Brain pericyte (primary cell): Measurements from ENCODE around the gene ATP5F1D.

Source experiments
- DNase-seq: peaks from one replicate; pipeline ENCODE4 v3.0.0-alpha.2; 2012; ENCODE audit warnings: low read depth, low spot score

ATP5F1D gene

DNA sequence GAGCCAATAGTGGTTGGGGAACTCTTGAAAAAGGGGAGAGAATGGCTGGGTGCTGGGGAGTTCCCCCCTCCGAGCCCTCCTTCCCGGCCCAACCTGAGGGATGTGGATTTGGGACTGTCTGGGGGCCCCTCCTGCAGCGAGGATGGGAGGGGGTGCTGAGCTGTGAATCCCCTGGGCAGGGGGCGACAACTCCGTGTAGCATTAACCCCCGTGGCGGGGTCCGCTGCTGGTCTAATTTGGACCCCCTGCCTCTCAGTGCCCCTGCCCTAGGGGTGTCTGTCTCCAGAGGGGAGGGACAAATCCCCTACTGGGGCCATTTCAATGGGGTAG, 16.6 kb downstream of the ATP5F1D start:
- no peak for DNase-seq

DNA sequence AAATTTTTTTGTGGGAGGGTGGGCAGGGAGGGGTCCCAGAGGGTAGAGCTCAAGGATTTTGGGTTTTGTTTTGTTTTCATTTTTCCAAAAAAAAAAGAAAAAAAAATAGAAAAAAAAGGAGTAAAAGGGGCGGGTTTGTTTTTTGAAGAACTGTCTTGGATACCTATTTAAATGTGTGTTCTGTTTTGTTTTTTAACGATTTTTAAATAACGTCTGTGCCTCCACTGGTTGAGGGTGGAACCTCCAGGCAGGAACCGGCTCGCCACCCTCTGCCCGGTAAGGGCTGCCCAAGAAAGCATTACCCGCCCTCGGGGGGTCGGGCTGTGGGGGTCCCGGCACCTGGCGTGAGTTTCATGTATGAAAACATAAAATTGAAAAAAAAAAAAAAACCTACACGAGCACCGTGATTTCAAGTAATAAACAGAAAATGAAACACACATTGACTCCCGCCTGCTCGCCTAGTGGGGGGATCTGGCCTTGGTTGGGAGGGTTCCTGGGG, 17.2 kb downstream of the ATP5F1D start:
- no peak for DNase-seq

DNA sequence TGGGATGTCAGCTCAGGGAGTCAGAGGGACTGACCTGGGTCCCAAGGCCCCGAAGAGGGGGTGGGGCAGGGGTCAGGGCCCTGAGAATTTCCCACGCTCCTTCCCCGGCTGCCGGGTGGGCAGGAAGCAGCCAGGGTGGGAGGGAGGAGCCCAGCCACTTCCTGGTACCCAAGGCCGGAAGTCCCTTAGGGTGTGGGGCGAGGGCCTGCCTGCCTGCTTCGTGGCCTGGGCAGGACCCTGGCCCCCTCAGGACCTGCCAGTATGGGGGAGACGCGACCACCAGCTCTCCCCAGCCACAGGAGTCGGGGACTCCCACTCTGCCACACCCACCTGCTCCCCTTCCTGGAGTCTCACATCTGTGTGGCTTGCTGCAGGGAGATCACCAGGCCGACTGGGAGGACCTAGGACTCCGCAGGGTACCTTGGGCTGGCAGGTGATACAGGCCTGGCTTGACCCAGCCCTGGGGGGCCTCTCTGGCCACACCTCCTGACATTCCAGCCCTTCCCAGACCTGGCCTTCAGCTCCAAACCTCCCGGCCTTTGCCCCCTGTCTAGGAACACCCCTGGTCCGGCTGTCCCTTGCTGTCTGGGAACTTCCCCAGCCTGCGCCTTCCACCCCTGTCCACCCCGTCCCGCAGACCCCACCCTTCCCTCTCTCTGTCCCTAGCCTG, 17.8 kb downstream of the ATP5F1D start:
- no peak for DNase-seq

DNA sequence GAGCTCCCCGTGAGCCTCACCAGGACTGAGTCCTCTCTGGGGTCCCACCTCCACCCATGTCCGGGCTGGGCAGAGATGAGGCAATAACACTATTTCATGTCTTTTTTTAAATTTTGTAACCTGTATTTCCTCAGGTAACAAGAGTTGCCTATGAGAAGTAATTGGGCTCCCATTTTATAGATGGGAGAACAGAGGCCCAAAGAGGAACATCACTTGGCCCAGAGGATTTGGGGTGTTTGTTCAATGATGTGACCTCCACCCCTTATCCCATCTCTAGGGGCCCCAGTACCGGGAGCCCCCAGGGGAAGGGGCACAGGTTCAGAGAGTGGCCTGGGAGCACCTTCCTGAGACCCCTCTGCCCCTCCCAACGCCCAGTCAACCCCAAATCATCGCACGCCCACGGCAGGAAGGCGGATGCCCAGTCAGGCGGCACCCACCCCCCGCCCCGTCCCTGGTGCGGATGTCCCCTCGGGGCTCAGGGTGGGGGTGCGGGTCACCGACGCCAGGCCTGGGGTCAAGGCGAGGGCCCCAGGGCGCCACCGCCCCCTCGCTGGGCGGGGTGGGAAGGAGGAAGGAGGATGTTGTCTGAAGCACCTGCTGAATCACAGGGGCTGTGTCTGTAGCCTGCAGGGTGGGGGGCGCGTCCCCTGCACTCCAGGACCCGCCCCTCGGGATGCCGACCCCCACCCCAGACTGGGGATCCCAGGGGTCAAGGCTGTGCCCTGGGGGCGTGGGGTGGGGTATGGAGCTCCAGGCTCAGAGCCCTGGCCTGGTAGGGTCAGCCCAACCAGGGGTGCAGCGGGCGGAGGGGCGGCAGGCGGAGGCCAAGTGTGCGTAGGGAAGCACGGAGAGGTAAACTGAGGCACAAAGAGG, 18.6 kb downstream of the ATP5F1D start:
- no peak for DNase-seq

DNA sequence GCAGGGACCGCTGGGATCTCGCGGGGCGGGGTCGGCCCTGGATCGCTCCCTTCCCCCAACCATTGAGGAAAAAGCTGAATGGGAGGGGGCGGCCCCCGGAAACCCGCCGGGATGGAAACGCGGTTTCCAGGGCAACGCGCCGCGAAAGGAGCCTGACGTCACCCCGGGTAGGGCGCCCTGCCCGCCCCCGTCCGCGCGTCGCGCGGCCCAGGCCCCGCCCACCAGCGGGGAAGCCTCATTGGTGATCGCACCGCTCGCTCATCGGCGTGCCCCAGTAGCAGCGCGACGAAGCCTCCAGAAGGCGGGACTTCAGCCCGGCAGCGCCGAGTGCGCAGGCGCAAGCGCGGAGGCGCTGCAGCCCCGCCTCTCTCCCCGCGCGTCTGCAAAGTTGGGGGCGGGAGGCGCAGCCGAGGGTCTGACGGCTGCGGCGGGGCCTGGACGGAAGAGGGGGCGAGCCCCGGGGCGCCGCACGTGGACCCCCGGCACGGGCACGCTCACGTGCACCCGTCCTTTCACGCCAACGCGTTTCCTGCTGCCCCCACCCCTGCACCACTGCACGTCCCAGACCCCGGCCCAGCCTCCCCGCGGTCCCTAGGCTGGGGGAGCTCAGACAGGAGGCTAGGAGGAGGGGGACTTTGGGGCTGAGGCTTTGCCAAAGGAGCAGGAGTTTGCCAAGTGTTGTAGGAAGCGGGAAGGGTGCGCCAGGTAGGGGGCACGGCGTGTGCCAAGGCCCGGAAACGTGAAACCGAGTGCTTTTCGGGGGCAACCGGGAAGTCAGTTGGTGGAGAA, 19.4 kb downstream of the ATP5F1D start:
- peak; percentile 87 for DNase-seq

DNA sequence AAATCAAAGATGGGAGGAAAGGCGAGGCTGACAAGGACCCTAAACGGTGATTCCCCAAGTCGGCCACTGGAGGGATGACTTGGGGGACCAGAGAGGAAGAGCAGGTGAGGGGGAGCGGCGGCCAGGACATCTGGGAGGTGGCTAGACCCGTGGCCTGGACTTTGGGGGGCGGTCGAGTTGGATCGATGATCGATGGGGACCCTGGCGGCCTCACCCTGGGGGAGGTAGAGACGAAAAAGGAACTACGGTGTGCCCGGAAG, 19.9 kb downstream of the ATP5F1D start:
- no peak for DNase-seq

DNA sequence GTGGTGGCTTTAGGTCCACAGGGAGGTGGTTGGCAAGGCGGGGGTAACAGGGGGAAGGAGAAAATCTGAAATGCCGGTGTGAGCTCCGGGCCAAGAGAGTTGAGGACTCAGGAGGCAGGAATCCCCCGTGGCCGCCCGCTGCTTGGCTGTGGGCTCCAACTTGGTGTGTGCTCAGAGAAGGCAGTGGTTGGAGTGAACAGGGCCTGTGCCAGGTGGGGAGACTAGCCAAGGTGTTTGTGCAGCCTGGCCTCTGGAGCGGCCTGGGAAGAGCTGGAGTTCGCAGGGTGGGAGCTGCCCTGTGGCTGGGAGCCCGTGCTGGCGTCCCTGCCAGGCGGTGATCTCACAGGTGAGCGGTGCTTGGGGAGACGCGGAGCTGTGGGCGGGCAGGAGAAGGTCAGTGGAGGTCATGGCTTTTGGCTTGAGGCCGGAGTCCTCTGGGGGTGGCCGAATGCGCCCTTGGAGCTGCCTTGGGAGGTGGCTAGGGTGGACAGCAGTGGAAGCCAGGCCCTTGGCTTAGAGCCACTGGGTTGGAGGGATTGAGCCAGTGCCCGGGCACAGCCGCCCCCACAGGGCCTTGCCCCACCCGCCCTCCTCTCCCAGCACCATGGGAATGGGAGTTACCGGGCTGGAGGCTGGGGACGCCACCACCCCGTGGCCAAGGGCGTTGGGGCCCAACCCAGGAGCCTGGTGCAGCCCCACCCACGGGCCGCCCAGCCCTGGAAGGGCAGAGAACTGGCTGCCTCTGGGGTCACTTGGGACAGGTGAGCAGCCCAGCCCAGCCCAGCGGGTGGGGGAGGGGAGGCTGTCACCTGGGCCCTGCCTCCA, 20.5 kb downstream of the ATP5F1D start:
- DNase-seq: no peak

DNA sequence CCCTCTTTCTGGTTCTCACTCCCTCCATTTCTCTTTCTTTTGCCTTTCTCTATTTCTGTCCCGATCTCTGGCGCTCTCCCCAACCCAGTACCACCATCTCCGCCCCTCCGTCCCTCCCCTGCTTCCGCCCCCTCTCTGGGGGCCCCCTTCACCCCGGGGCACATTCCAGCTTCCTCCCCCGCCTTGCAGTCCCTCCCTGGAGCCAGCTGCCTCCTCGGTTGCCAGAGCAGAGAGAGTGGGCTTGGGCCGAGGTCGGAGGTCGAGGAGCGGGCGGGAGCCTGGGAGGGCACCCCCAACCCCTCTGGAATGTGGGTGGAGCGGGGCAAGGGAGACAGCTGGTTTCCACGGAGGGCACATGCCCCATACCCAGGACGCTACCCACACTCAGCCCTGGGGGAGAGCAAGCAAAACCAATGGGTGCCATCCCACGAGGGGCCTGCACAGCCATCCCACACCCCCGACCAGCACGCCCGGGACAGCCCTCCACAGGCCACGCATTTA, 21.1 kb downstream of the ATP5F1D start:
- no peak for DNase-seq

DNA sequence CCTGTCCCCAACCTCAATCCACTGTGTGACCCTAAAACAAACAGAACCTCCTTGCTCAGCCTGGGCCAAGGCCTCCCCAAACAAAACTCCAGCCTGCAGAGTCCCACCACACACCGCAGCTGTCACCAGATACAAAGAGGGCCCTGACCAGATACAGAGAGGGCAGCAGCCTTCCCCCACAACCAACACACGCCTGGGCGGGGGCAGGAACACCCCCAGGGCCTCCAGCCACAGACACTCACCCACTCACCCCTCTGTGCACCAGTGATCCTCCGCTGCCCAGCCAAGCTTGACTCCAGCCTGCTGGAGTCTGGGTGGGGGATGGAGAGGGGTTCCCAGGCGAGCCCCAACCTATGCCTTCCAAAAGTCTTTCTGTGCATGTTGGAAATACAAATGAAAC, 21.6 kb downstream of the ATP5F1D start:
- DNase-seq: no peak

DNA sequence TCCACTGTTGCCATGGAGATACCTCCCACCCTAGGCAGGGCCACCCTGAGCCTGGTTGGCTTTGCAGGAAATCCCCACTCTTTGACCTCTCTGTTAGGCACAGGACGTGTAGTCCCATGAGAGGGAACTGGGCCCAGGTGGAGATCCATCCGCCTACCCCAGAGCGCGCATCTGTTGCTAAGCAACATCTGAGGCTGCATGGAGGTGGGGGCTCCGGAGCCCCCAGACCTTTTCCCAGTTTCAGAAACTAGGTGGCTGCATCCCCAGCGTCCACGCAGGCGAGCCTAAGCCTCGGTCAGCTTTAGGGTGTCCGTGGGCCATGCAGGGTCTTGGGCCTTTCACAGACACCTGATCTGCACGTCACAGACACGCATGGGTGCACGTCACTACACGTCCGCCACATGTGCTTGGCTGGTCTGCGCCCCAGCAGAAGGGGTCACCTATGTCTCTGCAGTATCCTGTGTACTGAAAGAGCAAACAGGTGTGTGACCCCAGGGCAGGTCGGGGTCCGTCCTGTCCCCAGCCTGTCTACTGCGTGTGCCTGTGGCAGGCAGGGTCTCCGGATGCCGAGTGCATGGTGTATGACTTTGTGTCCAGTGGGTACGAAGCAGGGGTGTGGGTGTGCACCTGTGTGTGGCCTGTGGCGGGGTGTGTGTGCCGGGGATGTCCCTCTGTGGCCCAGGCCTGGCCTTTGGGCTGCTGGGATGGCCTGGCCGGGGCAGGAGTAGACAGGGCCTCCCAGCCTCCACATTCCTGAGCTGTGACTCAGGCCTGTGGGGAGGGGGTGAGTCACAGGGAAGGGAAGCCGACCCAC, 23.5 kb downstream of the ATP5F1D start:
- no peak for DNase-seq

DNA sequence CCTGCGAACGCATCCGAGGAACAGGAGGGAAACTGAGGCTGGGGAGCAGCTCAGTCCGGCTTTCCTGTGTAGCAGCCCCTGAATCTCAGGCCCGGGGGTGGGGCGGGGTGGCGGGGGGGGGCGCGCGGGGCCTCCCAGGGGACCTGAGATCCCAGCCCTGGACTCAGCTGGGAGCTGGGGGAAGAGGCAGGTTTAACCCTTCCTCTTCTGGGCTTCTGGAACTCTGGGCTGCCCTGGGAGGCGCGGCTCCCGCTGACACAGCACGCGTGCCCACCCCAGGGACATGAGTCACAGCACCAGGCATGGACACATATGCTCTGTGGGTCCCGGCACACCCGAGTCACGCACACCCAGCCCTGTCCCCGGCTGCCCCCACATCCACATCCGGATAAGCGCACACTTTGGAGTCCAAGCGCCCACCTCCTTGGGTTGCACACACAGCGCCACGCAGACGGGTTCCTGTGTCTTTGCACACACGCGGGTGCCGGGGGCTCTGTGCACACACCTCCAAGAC, 24.1 kb downstream of the ATP5F1D start:
- DNase-seq: no peak

DNA sequence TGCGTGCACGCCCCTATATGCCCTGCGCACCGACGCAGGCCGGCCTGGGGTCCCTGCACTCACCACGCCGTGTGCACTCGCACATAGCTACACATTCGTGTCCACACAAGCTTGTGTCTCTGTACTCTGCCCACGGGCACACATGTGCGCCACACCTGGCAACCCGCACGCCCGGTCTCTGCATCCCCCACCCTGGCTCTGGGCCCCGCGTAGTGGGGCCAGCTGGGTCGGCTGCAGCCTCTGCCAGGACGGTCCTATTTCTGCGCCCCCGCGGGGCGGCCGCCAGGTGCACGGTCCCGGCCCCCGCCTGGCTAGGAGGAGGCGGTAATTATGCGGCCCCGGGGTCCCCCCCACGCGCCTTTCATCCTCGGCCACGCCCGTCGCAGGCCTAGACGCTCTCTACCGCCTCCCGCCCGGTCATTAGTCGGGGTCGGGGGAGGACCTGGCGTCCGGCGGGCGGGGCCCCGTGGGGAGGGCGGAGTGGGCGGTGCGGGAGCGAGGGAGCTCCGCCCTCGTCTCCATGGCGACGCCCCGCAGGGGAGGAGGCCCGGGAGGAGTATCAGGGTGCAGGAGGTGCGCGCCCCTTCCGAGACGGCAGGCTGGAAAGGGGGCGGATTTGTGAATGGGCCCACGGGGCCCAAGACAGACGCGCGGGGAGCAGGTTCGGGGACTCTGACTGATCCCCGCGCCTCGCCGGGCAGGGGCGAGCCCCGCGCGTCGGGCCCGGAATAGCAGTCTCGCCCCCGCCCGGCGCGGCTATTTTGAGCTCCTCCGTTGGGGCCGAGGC, 24.8 kb downstream of the ATP5F1D start:
- no peak for DNase-seq

DNA sequence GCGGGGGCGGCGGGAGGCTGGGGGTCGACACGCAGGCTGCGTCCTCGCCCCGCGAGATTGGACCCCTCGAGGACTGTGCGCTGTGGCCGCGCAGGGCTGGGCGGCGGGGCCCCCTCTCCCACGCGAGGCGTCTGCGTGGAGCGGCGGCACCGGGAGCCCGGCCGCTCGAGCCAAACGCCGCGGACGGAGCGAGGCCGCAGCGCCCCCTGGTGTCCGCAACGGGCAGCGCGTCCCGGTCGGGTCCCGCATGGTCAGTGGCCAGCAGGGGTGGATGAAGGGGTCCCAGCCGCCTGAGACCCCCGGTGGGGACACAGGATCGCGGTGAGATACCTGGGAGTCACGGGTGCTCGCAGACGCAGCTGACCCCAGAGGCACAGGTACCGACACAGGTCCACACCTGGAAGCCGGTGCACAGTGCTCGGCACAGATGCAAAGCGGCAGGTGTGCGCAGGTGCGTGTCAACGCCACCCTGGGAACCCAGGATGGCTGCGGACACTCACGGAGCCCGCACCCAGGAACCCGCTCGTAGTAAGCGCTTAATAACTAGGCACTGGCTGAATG, 25.4 kb downstream of the ATP5F1D start:
- DNase-seq: no peak

DNA sequence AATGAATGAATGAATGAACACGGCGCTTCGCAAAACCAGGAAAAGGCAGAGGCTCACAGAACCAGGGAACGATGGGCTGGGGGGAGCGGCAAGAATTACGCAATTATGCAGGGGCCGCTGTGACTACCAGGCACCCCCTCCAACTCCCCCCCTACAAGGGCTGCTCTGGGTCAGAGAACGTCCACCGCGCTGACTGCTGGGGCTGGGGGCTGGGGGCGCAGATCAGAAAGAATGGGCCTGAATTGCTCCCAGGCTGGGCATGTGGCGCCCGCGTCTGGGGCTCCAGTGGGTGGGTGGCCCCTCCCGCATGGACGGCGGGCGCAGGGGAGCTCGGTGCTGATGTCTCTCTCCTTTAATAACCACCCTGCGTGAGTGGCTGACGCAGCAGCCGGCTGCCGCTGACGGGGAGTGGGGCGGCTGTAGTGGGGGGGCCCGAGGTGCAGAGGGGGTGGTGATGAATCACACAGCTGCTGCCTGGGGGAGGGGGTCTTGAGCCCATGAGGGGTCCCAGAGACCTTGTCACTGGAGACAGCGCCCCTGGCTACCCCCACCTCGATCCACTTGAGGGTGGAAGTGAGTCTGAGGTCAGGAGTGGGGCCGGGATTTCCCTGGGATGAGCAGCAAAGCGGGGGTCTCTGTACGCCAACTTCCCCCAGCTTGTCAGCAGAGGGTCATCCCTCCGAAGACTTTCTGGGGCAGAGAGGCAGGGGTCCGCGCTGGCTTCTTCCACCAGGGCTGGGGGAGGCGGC, 26.1 kb downstream of the ATP5F1D start:
- DNase-seq: no peak

DNA sequence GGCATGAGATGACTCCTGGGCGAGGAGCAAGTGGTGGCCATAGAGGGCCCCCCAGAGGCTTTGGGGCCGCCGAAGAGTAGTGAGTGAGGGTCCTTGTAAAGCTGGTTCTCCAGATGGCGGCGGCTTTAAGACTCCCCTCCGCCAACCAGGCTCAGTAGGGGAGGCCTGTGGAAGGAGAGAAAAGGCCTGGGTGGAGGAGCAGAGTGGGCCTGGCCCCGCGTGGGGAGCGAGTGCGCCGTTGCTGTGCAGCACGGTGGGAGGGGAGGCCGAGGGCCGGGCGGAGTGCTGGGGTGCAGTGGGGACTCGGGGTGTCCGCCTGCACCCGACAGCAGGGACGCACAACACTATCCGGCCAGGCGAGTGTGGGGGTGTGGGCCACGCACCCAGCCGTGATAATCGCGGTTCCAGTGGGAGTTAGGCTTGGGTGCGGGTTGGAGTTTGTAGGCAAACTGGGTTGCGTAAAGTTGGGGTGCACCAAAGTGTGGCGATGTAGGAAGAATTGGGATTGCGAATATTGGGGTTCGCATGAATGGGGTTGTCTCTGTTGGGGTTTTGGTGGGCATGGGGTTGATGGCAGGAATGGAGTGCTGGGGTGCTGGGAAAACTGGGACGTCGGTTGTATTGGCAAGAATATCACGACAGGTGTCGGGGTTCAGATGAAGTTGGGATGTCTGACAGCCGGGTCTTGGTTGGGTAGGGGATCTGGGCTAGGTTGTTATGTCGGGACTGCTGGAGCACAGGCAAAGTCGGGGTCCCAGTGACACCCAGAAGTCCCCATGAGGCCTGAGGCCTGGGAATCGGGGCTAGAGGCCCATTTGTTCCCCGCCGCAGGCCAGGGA, 26.9 kb downstream of the ATP5F1D start:
- DNase-seq: no peak

DNA sequence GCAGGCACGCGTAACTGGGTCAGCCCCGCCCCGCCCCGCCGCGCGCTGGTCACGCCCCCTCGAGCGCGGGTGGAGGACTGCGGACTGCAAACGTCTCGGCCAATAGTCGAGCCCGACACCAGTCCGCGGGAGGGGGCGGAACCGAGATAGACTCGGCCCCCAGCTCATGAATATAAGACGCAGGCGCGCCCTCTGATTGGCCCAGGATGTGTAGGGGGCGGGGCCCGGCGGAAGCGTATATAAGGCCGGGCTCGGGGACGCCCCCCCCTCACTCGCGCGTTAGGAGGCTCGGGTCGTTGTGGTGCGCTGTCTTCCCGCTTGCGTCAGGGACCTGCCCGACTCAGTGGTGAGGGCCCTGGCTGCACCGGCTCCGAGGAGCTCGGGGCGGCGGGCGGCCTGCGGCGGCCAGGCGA, 27.5 kb downstream of the ATP5F1D start, which contains the start of gene CIRBP:
Gene CIRBP, plus strand, starts transcription at position 268 of the 413 bp plus-strand sequence. CDS start 1,602 bp downstream, outside the sequence.
- DNase-seq: peak; percentile 94

DNA sequence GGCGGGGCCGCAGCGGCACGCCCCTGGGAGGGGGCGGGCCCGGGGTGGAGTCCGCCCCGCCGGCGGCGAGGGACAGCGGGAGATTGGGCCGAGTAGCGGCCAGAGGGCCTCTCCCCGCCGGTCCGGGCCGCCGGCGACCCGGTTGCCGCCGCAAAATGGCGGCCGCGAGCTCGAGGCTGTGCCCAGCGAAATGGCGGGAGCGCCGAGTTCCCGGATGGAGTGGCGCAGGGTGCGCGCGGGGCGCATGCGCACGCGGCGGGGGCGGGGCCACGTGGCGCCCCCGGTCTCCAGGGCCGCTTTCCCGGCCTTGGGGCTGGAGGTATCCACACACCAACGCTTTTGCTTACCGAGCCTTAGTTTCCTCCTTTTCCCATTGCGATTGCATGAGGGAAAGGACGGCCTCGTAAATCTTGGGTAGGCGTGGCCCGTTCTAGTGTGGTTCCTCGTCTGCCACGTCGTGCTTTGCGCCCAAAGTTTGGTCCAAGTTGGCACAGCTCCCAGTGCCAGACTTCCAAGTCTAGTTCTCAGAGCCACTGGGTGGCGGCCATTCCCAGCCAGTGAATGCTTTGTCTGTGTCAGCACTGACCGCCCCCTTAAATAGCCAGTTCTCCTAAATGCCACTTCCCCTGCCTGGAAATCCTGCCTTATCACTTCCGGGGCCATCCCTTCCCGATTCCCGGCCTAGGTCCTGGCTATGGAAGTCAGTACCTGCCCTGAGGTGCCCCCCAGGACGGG, 28.1 kb downstream of the ATP5F1D start:
- DNase-seq: no peak
